Smooth muscle cell (in vitro differentiated cells): Measurements from ENCODE around the gene AKAP8L. TPM values are rescaled to one million over a fixed set of nuclear protein-coding genes. Genes with fewer than 3 reads are reported as not detected.

Experiments
- DNase-seq: peaks from one replicate; lab custom pipeline; 2025; ENCODE audit not compliant: unreplicated experiment; lab: John Stamatoyannopoulos, UW
- H2AFZ ChIP-seq: fragments of 200-600 bp; sonication (generic); 2 replicates; pipeline ENCODE4 v1.6.0; 2016; ENCODE audit warnings: antibody characterized with exemption, low read depth, mild to moderate bottlenecking
- H3F3A ChIP-seq: fragments of 200-600 bp; sonication (generic); 2 replicates; pipeline ENCODE4 v1.6.0; 2017; ENCODE audit warnings: antibody characterized with exemption, low read depth
- H3K27ac ChIP-seq: fragments of 200-600 bp; sonication (generic); 2 replicates; pipeline ENCODE4 v1.5.1; 2016; ENCODE audit warnings: low read depth, mild to moderate bottlenecking
- H3K27me3 ChIP-seq: fragments of 200-600 bp; sonication (generic); 2 replicates; pipeline ENCODE4 v1.6.1; 2016; ENCODE audit warnings: low read depth, mild to moderate bottlenecking
- H3K36me3 ChIP-seq: fragments of 200-600 bp; sonication (generic); 2 replicates; pipeline ENCODE4 v1.5.1; 2016; ENCODE audit warnings: low read depth
- H3K4me1 ChIP-seq: fragments of 200-600 bp; sonication (generic); 2 replicates; pipeline ENCODE4 v1.5.1; 2016; ENCODE audit warnings: low read depth
- H3K4me2 ChIP-seq: fragments of 200-600 bp; sonication (generic); 2 replicates; pipeline ENCODE4 v1.6.0; 2016; ENCODE audit warnings: mild to moderate bottlenecking
- H3K4me3 ChIP-seq: fragments of 200-600 bp; sonication (generic); 2 replicates; pipeline ENCODE4 v1.5.1; 2016; ENCODE audit warnings: mild to moderate bottlenecking
- H3K79me2 ChIP-seq: fragments of 200-600 bp; sonication (generic); 2 replicates; pipeline ENCODE4 v1.6.0; 2016; ENCODE audit warnings: low read depth, mild to moderate bottlenecking
- H3K9ac ChIP-seq: fragments of 200-600 bp; sonication (generic); 2 replicates; pipeline ENCODE4 v1.6.0; 2016; ENCODE audit warnings: low read depth
- H3K9me3 ChIP-seq: fragments of 200-600 bp; sonication (generic); replicated peaks from 2 replicates; pipeline ENCODE4 v1.5.1; 2016; ENCODE audit warnings: low read depth
- H4K20me1 ChIP-seq: fragments of 200-600 bp; sonication (generic); 2 replicates; pipeline ENCODE4 v1.6.0; 2016; ENCODE audit warnings: low read depth
- WGBS: methylation state at CpG from one replicate; pipeline ENCODE4 v1.1.7; 2016; ENCODE audit warnings: low lambda C conversion rate; 5-methylcytosine and 5-hydroxymethylcytosine counted together
- polyA plus RNA-seq: library from polyadenylated mRNA; unstranded; fragments of >200 nt; fragmentation: Nextera tagmentation; extraction: Ambion mirVana; gene quantifications from 2 replicates; pipeline ENCODE4 v1.2.1, GENCODE V29; 2016
- total RNA-seq: library from RNA; depleted of rRNA; stranded (reverse); fragments of >200 nt; gene quantifications from 2 replicates; pipeline ENCODE4 v1.2.3, GENCODE V29; 2014
- TF ChIP-seq, protein P1 (sequence below): fragments of 200-600 bp; sonication (generic); IDR thresholded peaks from 2 replicates; pipeline ENCODE4 v1.5.1; 2017; ENCODE audit warnings: borderline replicate concordance, mild to moderate bottlenecking, antibody characterized with exemption; ENCODE audit not compliant: insufficient read depth, poor library complexity, severe bottlenecking

AKAP8L gene
- total and polyA plus RNA-seq, 2 experiments from 2014 or later = 61.9 to 105 TPM

- no peak overlapping the region for H3K4me2 ChIP-seq
- 98% methylated on average over 24 of the region's 24 CpGs for WGBS
Measured at GRCh38 chr19:15429825-15430467, 11.2 kb upstream of the AKAP8L start.

DNA sequence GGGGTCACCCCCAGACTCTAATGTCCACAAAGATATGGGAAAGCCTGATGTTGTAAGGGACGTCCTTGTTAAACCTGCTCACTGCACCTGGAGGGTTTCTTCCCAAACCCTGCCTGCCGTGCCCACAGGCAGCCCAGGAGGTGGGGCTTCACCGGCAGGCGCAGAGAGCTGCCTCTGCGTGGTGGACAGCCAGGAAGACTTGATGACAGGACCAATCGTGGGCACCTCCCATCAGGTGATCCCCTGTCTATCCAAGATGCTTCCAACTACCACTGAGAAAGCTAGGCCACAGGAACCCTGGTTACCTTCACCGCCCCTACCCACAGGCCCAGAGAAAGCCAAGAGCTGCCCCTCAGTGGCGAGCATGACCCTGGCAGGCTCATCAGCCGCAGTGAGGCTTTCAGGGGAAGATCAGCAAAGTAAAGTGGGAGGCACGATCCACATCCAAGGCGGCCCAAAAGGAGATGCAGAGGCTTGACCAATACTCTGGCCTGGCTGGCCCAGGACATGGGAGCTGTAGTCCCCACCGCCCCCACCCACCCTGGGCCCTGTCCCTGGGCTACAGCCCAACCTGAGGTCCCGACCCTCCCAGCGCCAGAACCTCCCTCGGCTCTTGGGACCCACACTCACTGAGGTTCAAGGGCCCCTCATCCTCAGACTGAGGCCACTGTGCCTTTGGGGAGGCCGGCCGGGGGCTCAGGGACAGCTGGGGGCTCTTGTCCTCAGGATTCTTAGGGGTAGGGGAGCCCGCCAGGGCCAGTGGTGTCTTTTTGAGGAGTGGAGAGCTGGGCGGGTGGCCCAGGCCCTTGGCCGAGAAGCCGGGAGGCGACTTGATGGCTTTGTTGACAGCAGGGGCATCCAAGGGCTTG lies 10.4 kb upstream of the AKAP8L start:
- TF ChIP-seq, protein P1, sequence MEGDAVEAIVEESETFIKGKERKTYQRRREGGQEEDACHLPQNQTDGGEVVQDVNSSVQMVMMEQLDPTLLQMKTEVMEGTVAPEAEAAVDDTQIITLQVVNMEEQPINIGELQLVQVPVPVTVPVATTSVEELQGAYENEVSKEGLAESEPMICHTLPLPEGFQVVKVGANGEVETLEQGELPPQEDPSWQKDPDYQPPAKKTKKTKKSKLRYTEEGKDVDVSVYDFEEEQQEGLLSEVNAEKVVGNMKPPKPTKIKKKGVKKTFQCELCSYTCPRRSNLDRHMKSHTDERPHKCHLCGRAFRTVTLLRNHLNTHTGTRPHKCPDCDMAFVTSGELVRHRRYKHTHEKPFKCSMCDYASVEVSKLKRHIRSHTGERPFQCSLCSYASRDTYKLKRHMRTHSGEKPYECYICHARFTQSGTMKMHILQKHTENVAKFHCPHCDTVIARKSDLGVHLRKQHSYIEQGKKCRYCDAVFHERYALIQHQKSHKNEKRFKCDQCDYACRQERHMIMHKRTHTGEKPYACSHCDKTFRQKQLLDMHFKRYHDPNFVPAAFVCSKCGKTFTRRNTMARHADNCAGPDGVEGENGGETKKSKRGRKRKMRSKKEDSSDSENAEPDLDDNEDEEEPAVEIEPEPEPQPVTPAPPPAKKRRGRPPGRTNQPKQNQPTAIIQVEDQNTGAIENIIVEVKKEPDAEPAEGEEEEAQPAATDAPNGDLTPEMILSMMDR = no peak
- DNase-seq = no peak
- Histone ChIP-seq H3K4me2 (no peak overlapping the region), H3K27ac (no peak overlapping the region), H4K20me1 (peaks cover 45% of the 10 kb centered on the region), H3K27me3 (no peaks in the 10 kb centered on the region), H2AFZ (no peak overlapping the region), H3K9ac (no peak overlapping the region), H3F3A (peaks cover 4% of the 10 kb centered on the region), H3K4me1 (peaks cover 14% of the 10 kb centered on the region), H3K79me2 (peaks cover 37% of the 10 kb centered on the region), H3K36me3 (peaks cover under 1% of the 10 kb centered on the region), H3K4me3 (no peak overlapping the region), H3K9me3 (no peaks in the 10 kb centered on the region)
- WGBS = 97% methylated on average over 14 of the region's 22 CpGs

More at GRCh38 chr19:15429825-15430467, 11.2 kb upstream of the AKAP8L start:
- TF ChIP-seq, protein P1 = no peak
- Histone ChIP-seq H3K4me3 (no peak overlapping the region), H3K4me1 (peaks cover 14% of the 10 kb centered on the region), H4K20me1 (peaks cover 45% of the 10 kb centered on the region), H3K9ac (no peak overlapping the region), H3K27ac (no peak overlapping the region), H2AFZ (no peak overlapping the region), H3F3A (peaks cover 4% of the 10 kb centered on the region), H3K9me3 (no peaks in the 10 kb centered on the region), H3K36me3 (no peaks in the 10 kb centered on the region), H3K27me3 (no peaks in the 10 kb centered on the region), H3K79me2 (peaks cover 37% of the 10 kb centered on the region)
- DNase-seq = no peak

DNA sequence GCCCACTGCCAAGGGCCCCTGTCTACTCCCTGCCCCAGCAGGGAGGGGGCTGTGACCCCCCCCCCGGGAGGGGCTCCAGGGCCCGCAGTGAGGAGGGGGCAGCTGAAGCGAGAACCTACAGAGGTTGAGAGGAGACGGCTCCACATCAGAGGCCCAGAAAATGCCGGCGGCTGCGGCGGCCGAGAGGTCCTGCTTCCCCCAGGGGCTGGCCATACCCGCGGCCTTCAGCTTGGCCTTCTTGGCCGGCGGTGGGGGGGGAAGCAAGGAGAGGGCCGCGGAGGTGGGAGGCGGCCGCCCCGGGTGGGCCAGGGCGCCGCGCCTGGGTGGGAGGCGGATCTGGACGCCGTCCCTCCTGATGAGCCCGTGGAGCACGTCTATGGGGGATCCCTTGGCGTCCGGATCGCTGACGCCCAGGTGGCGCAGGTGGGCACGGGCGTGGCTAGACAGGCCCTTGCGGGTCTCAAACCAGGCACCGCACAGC lies 9.2 kb upstream of the AKAP8L start:
- no peak for DNase-seq
- TF ChIP-seq, protein P1 = no peak
- peaks cover 12% of the 10 kb centered on the region for H3K36me3 ChIP-seq
- H3K4me2 ChIP-seq = no peak overlapping the region
- no peak overlapping the region for H2AFZ ChIP-seq
- peaks cover 37% of the 10 kb centered on the region for H3K79me2 ChIP-seq
- no peaks in the 10 kb centered on the region for H3F3A ChIP-seq
- H3K27ac ChIP-seq = no peak overlapping the region
- no peaks in the 10 kb centered on the region for H3K27me3 ChIP-seq
- WGBS = over 99% methylated on average over 34 of the region's 35 CpGs
- H4K20me1 ChIP-seq = peaks cover 45% of the 10 kb centered on the region
- peaks cover 9% of the 10 kb centered on the region for H3K4me1 ChIP-seq
- H3K4me3 ChIP-seq = no peak overlapping the region
- no peak overlapping the region for H3K9ac ChIP-seq
- no peaks in the 10 kb centered on the region for H3K9me3 ChIP-seq
